NCI-H748 (cell line): Measurements from ENCODE around the gene FAM222A.

Source experiments
- DNase-seq: peaks from one replicate; lab custom pipeline; 2025; ENCODE audit not compliant: unreplicated experiment; lab: John Stamatoyannopoulos, UW

FAM222A gene

DNA sequence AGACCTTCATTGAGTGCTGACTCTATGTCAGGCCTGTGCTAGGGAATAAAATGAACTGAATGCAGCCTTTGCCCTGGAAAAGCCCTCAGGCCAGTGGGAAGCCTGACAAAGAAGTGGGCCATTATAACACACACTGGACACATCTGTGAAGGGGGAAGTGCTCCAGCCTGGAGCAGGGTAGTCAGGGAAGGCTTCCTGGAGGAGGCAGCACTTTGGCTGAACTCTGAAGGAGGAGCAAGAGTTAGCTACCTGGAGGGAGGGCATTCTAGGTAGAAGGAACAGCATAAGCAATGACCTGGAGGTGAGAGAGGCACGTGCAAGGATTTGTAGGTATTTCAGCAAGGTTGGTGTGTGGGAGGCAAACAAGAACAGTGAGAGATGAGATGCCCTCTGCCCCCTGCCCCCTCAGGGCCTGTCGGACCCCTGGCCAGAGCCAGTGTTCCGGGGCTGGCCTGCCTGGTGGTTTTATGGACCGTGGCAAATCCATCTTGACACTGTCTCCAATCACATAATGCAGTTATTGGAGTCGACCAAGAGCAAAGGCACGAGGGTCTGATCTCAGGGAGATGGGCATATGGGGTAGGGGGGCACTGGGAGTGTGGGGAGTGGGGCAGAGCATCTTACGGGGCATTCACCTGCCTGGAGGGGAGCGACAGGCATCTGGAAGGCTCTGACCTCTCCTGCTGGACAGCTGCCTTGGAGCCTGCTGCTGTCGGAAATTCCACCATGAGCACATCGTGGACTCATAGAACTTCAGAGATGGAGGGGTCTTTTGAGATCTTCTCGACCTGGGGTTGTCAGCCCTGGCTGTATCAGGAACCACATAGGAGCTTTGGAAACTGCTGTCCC lies 2.7 kb upstream of the FAM222A start:
- no peak for DNase-seq

DNA sequence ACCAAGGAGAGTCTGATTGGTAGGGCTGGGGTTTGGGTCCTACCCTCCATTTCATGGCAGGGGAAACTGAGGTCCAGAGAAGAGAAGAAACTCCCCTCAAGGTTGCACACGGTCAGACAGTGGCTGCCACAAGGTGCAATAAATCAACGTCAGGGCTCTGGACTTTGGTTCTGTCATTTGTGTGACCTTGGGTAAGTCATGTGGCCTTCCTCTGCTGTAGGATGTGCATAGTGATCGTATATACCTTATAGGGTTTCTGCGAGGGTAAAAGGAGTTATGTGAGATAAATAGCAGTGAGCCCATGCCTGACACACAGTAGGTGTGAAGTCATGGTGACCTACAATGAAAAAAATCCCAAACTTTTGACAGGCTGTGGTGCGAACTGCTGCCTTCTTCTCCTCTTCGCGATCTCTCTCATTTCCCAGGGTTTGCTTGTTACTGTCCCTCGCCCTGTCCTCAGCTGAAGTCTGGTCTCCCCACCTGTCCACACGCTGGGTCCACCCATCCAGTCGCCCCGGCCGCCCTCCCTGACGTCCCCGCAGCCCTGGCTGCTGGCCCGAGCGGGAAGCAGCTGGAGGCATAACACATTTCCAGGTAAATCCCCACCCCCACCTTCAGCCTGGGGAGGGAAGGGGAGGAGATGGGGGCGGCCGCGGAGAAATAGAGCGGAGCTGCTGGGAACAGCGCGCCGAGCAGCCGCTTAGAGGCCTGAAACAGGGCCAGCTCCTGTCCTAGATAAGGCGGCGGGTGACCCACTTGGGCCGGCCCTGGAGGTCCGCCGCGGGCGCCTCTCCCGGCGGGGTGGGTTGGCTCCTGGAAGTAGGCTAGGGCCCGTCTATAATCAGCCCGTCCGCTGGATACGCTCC lies 1.8 kb upstream of the FAM222A start:
- no peak for DNase-seq

DNA sequence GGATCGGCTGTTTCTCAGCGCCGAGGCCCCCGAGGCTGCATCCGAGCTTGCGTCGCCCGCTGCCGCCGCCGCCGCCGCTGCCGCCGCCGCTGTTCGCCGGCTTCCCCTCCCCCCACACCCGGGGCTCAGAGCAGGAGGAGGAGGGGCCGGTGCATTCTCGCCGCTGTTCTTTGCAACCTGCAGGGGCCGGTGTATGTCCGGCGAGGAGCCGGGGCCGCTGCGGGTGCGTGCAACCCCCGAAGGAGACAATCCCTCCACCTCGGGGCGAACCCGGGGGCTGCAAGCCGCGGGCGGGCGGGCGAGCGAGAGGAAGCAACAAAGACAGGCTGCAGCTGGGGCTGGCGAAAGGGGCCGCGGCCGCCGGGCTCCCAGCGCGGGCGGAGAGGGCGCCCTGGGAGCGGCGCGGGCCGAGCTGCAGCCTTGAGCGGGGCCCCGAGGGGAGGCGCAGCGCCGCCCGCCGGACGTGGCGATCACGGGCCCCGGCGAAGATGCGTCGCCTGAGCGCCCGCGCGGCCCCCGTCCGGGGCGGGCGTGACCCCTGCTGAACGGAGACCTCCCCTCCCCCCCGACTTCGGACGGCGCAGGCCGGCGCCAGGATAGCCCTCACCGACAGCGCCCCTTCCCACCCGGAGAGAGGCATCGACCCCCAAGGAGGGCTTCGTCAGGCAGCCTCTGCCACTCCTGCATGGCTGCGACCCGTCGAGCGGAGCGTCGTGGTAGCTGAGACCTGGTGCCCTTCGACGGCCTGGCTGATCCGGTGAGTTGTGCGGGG lies 702 bp downstream of the FAM222A start:
- DNase-seq = peak; percentile 84

DNA sequence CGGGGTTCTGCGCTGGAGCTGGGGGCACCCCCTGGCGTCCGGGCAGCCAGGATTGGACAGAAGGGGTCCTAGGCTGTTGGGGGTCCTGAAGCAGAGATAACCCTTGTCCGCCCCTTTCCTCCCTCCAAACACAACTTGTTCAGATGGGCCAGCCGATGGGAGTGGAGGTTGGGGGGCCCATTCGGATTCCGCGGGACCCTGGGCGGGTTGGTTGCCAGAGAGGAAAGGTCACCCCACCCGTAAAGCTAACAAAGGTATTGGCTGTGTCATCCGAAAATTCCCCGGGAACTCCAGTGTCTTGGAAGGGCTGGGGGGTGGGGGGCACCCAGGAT lies 1.3 kb downstream of the FAM222A start:
- no peak for DNase-seq

DNA sequence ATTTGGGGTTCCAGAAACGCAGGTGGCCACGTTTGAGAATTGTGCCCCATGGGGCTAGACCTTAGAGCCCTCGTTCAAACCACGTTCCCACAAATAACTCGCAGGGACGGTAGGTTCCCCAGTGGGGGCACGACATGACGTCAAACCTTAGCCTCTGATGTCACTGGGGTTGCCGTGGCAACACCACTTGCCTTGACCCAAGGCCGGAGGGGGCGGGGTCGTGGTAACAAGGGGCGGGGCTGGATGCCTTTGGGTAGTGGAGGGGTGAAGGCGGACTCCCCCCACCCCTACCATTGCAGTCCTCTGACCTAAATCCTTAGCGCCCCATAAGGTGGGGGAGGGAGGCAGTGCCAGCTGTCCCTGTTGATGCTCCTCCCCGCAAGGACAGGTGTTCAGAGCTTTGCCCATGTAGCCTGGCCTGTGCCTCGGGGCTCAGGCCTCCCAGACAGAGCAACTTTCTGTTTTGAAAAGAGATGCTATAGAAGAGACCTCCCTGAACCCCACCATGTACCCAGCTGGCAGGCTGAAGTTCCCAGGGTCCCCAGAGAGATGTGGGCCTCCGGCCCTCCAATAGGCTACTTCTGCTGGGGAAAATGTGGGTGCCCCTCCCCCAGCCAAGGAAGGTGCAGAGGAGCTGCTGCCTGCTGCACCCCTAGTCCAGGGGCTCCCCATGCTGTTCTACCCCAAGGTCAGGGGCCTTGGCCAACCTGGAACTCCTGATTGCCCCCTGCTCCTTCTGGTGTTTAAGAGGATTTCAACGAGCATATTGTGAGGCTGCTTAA lies 1.9 kb downstream of the FAM222A start:
- DNase-seq = peak; percentile 63

DNA sequence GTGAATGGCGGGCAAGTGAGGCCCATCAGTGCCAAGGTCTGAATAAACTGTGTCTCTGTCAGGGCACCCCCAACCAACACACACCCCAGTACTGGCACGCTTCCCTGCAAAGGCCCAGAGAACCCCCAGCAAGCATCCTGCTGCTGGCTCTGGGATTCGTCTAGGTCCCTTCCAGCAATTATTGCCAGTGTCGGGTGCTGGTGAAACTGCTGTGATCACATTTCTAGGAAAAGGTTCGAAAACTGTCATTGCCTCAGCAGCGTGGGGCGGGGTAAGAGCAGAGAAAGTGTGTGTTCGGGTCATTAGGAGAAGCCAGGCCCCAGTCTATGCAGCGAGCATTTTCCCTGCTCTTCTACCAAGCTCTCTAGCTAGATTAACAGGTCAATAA lies 2.5 kb downstream of the FAM222A start:
- no peak for DNase-seq

DNA sequence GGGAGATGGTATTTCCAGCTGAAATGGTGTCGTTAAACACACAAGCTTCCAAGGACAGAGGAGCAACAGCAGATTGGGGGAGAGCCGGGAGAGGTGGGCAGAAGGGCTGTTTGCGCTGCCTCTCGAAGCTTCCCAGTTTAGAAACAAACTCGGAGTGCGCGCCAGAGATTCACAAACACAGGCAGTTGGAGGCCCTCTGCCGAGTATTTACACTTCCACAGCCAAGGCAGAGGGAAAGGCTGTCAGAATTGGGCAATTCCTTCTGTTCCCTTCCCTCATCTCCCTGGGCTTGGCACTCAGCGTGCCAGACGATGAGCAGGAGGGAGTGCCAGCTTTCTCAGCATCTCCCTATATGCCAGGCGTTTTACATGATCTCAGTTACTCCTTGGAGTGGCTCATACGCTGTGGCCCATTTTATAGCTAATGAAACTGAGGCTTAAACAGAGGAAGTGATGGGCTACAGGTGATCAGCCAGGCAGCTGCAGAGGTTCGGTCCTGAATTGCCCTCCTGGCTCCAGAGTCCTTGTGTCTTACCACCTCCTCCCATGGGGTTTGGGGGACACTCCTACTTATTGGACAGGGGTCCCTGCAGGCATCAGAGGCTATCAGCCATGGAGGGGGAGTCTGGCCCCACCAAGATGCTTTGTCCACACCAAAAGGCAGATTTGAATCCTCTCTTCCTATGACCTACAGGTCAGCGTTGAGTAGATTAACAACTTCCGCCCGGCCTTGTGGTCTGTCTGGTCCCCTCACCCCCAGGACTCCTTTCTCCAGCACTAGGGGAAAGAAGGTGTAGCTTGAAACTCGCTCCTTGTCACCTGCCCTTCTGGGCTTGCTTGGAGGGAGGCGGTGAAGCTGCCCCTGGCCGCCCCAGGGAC lies 3.1 kb downstream of the FAM222A start:
- peak; percentile 15 for DNase-seq

DNA sequence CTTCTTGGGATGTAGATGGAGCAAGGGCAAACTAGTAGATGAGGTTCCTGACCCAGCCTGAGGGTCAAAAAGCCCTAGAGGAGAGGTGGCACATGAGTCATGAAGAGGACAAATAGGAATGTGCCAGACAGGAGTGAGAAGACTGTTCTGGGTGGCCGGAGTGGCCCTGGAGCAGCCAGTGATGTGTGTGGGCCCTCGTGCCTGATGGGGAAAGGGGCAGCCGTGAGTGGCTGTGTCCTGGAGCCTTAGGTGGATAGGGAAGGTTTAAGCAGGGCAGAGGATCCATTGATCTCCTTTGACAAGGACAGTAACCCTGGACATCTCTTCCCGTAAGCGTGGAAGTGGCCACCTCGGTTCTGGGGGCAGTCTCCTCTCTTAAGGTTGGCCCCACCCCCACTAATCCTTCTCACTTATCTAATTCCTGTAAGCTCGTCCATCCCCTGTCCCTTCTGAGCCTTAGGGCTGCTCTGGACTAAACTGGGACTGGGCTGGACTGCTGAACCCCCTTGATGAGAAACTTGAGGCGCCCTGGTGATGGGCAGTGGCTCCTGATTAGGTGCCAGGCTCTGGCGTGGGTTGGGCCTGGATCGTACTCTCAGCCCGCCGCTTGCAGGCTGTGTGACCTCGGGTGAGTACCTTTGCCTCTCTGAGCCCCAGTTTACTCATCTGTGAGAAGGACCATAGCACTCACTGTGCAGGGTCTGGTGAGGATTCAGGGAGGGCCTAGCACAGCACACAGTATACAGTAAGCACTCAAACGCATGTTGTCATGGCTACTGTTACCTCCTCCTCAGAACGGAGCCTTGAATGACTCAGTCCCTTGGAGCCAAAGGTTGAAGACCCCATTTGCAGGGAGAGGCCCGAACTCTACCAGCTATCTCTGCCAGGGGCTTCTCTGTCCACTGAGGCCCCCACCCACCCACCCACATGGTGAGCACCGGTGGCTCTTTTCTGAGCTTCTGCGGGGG lies 4.0 kb downstream of the FAM222A start:
- DNase-seq = no peak

DNA sequence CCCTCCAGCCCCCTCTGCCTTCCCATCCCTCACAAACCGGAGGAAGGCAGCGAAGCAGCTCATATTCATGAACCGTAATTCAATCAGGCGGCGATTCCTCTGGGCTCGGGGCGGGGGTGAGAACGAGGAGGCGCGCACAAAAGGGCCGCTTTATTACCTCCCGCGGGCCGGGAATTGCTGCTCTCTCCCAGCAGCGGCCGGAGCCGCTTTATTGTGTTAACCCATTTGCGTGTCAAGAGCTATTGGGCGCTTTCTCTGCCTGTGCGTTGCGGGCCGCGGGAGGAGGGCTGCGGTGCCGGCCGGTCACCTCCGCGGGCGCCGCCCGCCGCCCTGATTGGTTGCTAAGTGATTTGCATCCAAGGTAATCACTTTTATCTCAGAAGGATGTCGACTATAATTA lies 4.8 kb downstream of the FAM222A start:
- DNase-seq = peak; percentile 89

DNA sequence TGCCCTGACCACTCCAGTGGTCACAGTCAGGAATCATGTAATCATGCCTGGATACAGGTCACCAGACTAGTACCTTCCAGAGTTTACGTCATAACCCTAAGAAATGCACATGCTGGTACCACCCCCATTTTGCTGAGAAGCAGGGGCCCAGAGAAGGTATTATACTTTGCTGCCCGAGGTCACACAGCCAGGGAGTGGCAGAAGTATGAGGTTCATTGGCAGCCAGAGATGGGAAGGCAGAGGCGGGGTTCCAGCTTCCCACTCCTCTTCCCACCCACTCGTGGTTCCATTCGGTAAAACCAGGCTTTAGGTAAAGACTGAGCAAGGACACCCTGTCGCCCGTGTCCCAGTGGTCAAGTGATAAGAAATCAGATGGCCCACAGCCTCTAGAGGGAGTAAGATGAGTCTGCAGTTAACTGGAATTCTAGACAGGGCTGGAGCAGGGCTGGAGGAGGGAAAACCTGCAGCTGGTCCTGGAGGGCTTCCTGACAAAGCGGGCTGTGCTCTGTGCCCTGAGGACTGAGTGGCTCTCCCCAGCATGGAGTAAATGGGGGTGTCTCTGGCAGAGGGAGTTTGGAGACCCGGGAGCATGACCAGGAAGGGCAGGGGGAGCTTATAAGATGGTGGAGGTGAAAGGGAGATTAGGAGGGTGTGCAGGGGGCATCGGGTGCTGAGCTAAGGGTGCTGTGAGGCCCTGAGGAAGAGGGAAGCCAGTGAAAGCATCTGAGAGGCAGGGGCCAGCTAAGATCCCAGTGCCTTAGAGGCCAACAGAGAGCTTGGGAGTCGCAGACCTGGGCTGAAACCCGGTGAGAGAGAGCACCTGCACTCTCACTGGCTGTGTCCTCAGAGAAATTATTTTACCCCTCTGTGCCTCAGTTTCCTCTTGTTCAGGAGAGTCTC lies 5.7 kb downstream of the FAM222A start:
- DNase-seq = peak; percentile 37

DNA sequence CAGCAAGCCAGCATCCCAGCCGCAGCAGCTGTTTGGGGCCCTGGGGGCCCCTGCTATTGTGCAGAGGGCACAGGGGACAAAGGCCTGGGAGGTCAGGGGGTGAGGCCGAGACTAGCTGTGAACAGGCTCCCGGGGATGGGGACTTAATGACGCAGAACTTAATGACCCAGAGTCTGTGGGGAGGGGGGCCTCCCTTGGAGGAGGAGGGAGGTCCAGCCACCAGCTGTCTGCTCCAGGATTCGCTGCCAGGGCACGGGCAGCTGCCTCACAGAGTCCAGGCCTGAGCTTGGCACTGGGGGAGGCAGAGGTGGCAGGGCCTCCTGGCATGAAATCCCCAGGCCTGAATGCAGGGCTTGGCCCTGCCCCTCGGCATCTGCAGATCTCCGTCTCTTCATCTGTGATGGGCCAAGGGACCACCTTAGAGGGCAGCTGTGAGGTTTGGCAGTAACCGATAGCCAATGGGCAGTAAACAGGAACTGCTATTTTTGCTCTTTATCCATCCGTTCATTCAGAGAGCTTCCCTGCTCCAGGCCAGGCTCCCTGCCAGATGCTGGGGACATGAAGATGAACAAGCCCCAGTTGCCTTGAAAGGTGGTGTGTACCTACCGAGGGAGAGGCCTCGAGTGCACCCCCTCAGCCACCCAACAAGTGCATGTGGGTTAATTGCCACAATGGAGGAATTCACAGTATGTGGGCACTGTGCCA lies 6.7 kb downstream of the FAM222A start:
- no peak for DNase-seq

DNA sequence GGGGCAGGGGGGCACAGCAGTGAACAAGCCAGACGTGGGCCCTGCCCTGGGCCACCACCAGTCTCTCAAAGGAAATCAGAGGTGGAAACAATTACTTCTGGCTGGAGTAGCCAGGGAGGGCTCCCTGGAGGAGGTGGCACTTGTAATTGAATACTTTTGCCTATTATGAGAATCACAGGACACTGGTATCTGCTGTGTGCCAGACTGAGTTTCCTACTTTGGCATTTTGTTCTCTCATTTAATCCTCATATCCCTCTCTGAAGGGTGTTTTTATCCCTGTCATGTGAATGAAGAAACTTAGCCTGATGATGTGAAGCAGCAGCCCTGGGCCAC lies 7.2 kb downstream of the FAM222A start:
- DNase-seq = no peak

DNA sequence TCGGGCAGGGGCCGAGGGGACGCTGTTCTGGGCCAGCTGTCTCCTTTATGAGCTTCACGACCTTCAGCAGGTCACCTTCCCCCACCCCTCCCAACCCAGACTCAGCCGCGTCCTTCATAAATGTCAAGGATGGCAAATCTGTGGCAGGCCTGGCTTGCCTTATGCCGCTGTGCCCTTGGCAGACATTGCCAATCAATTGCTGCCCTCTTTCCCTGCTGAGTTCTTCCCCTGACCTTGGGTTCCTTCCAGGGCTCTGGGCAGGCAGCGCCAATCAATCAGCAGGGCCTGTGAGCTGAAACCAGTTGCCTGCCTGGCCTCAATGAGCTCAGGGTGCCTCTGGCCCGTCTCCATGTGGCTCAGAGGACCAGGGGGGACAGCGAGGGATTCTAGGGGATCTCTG lies 7.7 kb downstream of the FAM222A start:
- DNase-seq = no peak

DNA sequence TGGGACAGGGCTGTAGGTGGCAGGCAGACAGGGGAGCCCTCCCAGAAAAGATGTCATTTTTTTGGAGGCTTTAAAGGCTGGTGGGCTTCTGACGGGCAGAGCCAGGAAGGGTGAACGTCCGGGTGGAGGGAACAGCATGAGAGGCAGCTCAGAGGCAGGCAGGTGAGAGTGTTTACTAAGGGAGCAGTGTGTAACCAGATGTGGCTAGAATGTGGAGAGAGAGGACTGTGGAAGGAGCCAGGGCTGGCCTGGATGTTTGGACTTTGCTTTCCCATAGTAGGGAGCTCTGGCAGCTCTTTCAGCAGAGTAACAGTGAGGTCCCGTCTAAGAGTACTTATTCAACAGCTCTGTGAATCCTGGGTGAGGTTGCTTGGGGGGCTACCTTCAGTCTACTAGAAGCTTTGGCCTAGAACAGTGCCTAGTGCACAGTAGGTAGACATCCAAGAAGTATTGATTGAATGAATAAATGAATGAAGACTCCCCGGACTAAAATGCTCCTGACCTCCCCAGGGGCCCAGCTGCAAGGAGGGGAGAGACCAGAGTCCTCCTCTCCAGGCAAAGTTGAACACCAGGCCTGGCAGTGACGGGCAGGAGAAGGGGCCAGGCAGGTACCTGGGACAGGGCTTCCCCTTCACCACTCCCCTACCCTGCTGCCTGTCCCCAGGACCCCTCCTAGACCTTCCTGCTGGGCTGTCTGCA lies 8.5 kb downstream of the FAM222A start:
- DNase-seq = no peak

DNA sequence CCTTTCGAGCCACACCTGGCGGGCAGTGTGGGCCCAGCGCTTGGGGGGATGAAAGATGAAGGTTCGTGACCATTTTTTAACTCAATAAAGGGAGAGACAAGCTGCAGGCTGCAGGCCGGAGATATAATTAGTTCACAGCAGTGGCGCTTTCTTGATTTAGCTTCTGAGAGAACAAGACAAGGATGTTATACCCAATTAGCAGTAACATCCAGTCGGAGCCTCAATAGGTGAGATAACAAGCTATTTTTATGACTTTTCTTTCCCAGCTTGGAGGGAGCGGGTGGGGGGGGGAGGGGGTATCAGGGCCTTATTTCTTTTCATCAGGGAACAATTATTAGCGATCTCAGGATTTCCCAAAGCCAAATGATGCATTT lies 9.1 kb downstream of the FAM222A start:
- no peak for DNase-seq

DNA sequence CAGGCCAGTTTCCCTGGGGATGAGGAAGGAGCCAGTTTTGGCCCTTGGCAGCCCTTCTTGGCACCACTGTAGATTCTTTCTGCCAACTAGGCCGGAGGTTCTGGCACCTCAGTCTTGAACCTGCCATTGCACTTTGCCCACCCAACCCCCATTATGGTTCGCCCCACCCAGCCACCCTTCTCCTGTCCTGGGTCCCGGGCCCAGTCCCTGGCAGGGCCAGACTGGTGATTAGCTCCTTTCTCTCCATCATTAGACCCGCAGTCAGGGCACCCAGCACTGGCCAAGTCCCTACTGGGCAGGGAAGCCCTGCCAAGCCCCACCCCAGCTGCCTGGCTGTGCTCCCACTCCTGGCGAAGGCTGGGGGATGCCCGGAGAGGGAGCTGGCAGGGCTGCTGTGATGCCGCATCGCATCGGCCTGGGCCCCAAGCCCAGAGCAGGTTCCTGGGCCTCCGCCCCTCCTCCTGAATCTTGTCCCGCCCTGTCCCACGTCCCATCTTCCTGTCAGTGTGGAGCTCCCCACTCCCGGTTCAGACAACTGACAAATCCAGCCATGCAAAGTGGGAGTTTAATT lies 9.8 kb downstream of the FAM222A start:
- DNase-seq = no peak
